BE2C (cell line): ENCODE results near the gene ZNF653.
"Not testable (repeated sequence)": the region's sequence is repeated elsewhere in the genome, so short reads cannot be mapped to it uniquely, and the experiment has no call there.

ENCODE experiments used
- DNase-seq: peaks from one replicate; pipeline ENCODE4 v3.0.0-alpha.2; 2020
- H3K27me3 ChIP-seq: fragments of 250-450 bp; sonication (Bioruptor Pico); 2 replicates; pipeline ENCODE4 v1.5.1; 2020; ENCODE audit warnings: mild to moderate bottlenecking
- H3K36me3 ChIP-seq: fragments of 250-450 bp; sonication (Bioruptor Pico); 2 replicates; pipeline ENCODE4 v1.5.1; 2020; ENCODE audit warnings: mild to moderate bottlenecking
- H3K4me1 ChIP-seq: fragments of 250-450 bp; sonication (Bioruptor Pico); 2 replicates; pipeline ENCODE4 v1.5.1; 2020
- H3K4me3 ChIP-seq: 2 replicates; pipeline ENCODE4 v1.5.1; 2011; ENCODE audit warnings: low read depth, low read length
- H3K9me3 ChIP-seq: fragments of 250-450 bp; sonication (Bioruptor Pico); 2 replicates; pipeline ENCODE4 v1.5.1; 2020
- CTCF ChIP-seq: IDR thresholded peaks from 2 replicates; pipeline ENCODE4 v1.5.1; 2012; ENCODE audit warnings: mild to moderate bottlenecking, low read depth, low read length

ZNF653 gene

GRCh38 chr19:11480715-11481533, 24.7 kb downstream of the ZNF653 start, which contains the start of gene ELAVL3:
Gene ELAVL3 (minus strand): TSS chr19:11481046. CDS start chr19:11480608, 438 bp downstream.
- Histone ChIP-seq H3K9me3 (no peaks in the 10 kb centered on the region), H3K4me1 (peaks cover 3% of the 10 kb centered on the region), H3K27me3 (peaks cover 9% of the 10 kb centered on the region), H3K4me3 (peak within 1 kb of the TSS; percentile 75), H3K36me3 (peaks cover 9% of the 10 kb centered on the region; the same call in 1 of the 2 replicates)
- no peak for TF ChIP-seq CTCF
- peak; percentile 83 for DNase-seq

- H3K4me1 ChIP-seq, result peaks cover 3% of the 10 kb centered on the region
- no peaks in the 10 kb centered on the region for H3K9me3 ChIP-seq
- peak; percentile 67 for DNase-seq
- TF ChIP-seq CTCF, result no peak
- H3K4me3 ChIP-seq, result peak overlapping the region; percentile 75
- peaks cover 9% of the 10 kb centered on the region for H3K27me3 ChIP-seq
- peaks cover 13% of the 10 kb centered on the region; the same call in 1 of the 2 replicates for H3K36me3 ChIP-seq
Observed at GRCh38 chr19:11479898-11480714, 25.5 kb downstream of the ZNF653 start.

- H3K36me3 ChIP-seq, result peaks cover 13% of the 10 kb centered on the region; the same call in 1 of the 2 replicates
- peaks cover 3% of the 10 kb centered on the region for H3K4me1 ChIP-seq
- H3K4me3 ChIP-seq, result peak overlapping the region; percentile 75
- peak; percentile 95 for DNase-seq
- no peaks in the 10 kb centered on the region for H3K9me3 ChIP-seq
- TF ChIP-seq CTCF, result no peak
- H3K27me3 ChIP-seq, result peaks cover 9% of the 10 kb centered on the region
Observed at GRCh38 chr19:11479090-11479897, 26.3 kb downstream of the ZNF653 start.

- no peak for TF ChIP-seq CTCF
- peaks cover 3% of the 10 kb centered on the region for H3K4me1 ChIP-seq
- peaks cover 13% of the 10 kb centered on the region; the same call in 1 of the 2 replicates for H3K36me3 ChIP-seq
- H3K27me3 ChIP-seq, result peaks cover 9% of the 10 kb centered on the region
- peak overlapping the region; percentile 70 for H3K4me3 ChIP-seq
- DNase-seq, result no peak
- no peaks in the 10 kb centered on the region for H3K9me3 ChIP-seq
Observed at GRCh38 chr19:11478167-11479089, 27.2 kb downstream of the ZNF653 start.

GRCh38 chr19:11475861-11476260, 29.8 kb downstream of the ZNF653 start:
- Histone ChIP-seq H3K4me3 (no peak overlapping the region), H3K36me3 (peaks cover 13% of the 10 kb centered on the region; the same call in 1 of the 2 replicates), H3K27me3 (peaks cover 9% of the 10 kb centered on the region), H3K9me3 (no peaks in the 10 kb centered on the region), H3K4me1 (peaks cover 3% of the 10 kb centered on the region)
- no peak for DNase-seq
- TF ChIP-seq CTCF, result no peak

GRCh38 chr19:11475343-11475742, 30.3 kb downstream of the ZNF653 start:
- DNase-seq, H3K4me1 ChIP-seq, H3K27me3 ChIP-seq, H3K4me3 ChIP-seq, H3K9me3 ChIP-seq: not testable (repeated sequence)
- H3K36me3 ChIP-seq, result peaks cover 13% of the 10 kb centered on the region; the same call in 1 of the 2 replicates
